PC-3 (cell line): Measurements from ENCODE around the gene B4GALNT3.

Source experiments
- EZH2 ChIP-seq: fragments of 300-600 bp; sonication (generic); IDR thresholded peaks from one replicate; pipeline ENCODE4 v1.6.1; 2017; ENCODE audit warnings: antibody characterized with exemption, mild to moderate bottlenecking, low read length; ENCODE audit not compliant: unreplicated experiment
- TF ChIP-seq, protein P1 (sequence below): fragments of 300-600 bp; sonication (generic); conservative IDR thresholded peaks from 2 replicates; pipeline ENCODE4 v1.5.1; 2017; ENCODE audit warnings: antibody characterized with exemption, low read depth, mild to moderate bottlenecking, low read length

DNA sequence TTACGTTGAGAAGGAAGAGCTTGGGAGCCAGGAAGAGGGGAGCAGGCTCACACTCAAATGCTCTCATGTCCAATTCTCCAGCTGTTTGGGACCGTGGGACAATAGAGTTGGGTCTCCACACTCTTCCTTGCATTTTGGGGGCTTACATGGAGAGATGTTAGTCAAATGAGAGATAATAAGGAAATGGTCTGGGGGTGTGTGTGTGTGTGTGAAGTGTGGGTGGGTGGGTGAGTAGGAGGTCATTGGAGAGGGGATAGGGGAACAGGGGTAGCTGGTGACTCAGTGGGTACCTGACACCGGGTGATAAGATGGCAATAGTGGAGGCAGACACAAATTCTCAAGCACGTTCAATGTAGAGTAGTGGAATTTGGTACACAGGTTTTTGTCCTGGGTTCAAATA is 68.0 kb downstream of the B4GALNT3 start:
- TF ChIP-seq, protein P1, sequence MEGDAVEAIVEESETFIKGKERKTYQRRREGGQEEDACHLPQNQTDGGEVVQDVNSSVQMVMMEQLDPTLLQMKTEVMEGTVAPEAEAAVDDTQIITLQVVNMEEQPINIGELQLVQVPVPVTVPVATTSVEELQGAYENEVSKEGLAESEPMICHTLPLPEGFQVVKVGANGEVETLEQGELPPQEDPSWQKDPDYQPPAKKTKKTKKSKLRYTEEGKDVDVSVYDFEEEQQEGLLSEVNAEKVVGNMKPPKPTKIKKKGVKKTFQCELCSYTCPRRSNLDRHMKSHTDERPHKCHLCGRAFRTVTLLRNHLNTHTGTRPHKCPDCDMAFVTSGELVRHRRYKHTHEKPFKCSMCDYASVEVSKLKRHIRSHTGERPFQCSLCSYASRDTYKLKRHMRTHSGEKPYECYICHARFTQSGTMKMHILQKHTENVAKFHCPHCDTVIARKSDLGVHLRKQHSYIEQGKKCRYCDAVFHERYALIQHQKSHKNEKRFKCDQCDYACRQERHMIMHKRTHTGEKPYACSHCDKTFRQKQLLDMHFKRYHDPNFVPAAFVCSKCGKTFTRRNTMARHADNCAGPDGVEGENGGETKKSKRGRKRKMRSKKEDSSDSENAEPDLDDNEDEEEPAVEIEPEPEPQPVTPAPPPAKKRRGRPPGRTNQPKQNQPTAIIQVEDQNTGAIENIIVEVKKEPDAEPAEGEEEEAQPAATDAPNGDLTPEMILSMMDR, result no peak
- TF ChIP-seq EZH2, result no peak
